GM12891 (cell line): ENCODE results near the gene SPINK6.

Experiments
- POLR2A ChIP-seq: IDR thresholded peaks from 2 replicates; pipeline ENCODE4 v1.6.1; 2011; ENCODE audit warnings: low read depth, low read length, control low read depth
- POLR2AphosphoS5 ChIP-seq: IDR thresholded peaks from 2 replicates; pipeline ENCODE4 v1.6.1; 2011; ENCODE audit warnings: low read depth, low read length, control low read depth
- SPI1 ChIP-seq: IDR thresholded peaks from 2 replicates; pipeline ENCODE4 v1.6.1; 2011; ENCODE audit warnings: low read depth, low read length, control low read depth
- TAF1 ChIP-seq: IDR thresholded peaks from 2 replicates; pipeline ENCODE4 v1.6.1; 2011; ENCODE audit warnings: low read depth, low read length, control low read depth

DNA sequence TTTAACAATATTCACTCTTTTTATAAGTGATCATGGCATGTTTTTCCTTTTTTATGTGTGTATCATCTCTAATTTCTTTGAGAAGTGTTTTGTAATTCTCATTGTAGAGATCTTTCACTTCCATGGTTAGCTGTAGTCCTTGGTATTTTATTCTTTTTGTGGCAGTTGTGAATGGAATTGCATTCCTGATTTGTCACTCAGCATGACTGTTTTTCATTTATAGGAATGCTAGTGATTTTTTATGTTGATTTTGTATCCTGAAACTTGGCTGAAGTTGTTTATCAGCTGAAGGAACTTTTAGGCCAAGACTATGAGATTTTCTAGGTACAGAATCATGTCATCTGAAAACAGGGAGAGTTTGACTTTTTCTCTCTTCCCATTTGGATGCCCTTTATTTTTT, 52.6 kb downstream of the SPINK6 start:
- TF ChIP-seq POLR2A: no peak
- TF ChIP-seq SPI1: no peak
- TF ChIP-seq POLR2AphosphoS5: no peak
- TF ChIP-seq TAF1: no peak
